ENCODE data around the gene ITPR1.

- TF ChIP-seq EZH2 (IDR thresholded peaks at IDR 0.05) = no peak
- no peak for TF ChIP-seq POLR2AphosphoS5 (IDR thresholded peaks at IDR 0.05; ENCODE audit: borderline replicate concordance, low read depth, low read length)
Measured at GRCh38 chr3:4843619-4844018, 350.5 kb downstream of the ITPR1 start.

Measured in SK-N-MC (cell line).